ENCODE measurements around the gene ASCC3.
"Not testable (repeated sequence)": the region's sequence is repeated elsewhere in the genome, so short reads cannot be mapped to it uniquely, and the experiment has no call there.

ASCC3 gene

GRCh38 chr6:100881707-100882040, 545 bp upstream of the ASCC3 start:
- peak in 1 of 2 experiments; percentile 21 for DNase-seq

- DNase-seq, result no peak
Measured at GRCh38 chr6:100880149-100880852, 828 bp downstream of the ASCC3 start.

- DNase-seq, result no peak
Measured at GRCh38 chr6:100879317-100879716, 1.8 kb downstream of the ASCC3 start.

- DNase-seq, result no peak
Measured at GRCh38 chr6:100877851-100878250, 3.3 kb downstream of the ASCC3 start.

- no peak for DNase-seq
Measured at GRCh38 chr6:100876251-100876650, 4.9 kb downstream of the ASCC3 start.

- DNase-seq, result no peak
Measured at GRCh38 chr6:100865525-100865924, 15.6 kb downstream of the ASCC3 start.

GRCh38 chr6:100862063-100862462, 19.1 kb downstream of the ASCC3 start:
- no peak for DNase-seq

- no peak for DNase-seq
Measured at GRCh38 chr6:100856146-100856545, 25.0 kb downstream of the ASCC3 start.

GRCh38 chr6:100851819-100852218, 29.3 kb downstream of the ASCC3 start:
- no peak for DNase-seq

- DNase-seq, result no peak
Measured at GRCh38 chr6:100850174-100850573, 31.0 kb downstream of the ASCC3 start.

GRCh38 chr6:100846276-100846675, 34.9 kb downstream of the ASCC3 start:
- no peak for DNase-seq

GRCh38 chr6:100845676-100846075, 35.5 kb downstream of the ASCC3 start:
- no peak for DNase-seq

- DNase-seq, result no peak
Measured at GRCh38 chr6:100839419-100839818, 41.7 kb downstream of the ASCC3 start.

GRCh38 chr6:100838011-100838410, 43.1 kb downstream of the ASCC3 start:
- DNase-seq, result no peak

- no peak for DNase-seq
Measured at GRCh38 chr6:100833972-100834574, 47.1 kb downstream of the ASCC3 start.

- DNase-seq, result not testable (repeated sequence)
Measured at GRCh38 chr6:100829077-100829595, 52.0 kb downstream of the ASCC3 start.

GRCh38 chr6:100823041-100823440, 58.1 kb downstream of the ASCC3 start:
- no peak for DNase-seq

GRCh38 chr6:100818066-100818465, 63.1 kb downstream of the ASCC3 start:
- no peak for DNase-seq

- DNase-seq, result no peak
Measured at GRCh38 chr6:100810015-100810414, 71.1 kb downstream of the ASCC3 start.

- no peak for DNase-seq
Measured at GRCh38 chr6:100809346-100809745, 71.8 kb downstream of the ASCC3 start.

GRCh38 chr6:100808638-100809275, 72.4 kb downstream of the ASCC3 start:
- DNase-seq, result no peak

GRCh38 chr6:100806296-100806695, 74.8 kb downstream of the ASCC3 start:
- DNase-seq, result no peak

- DNase-seq, result no peak
Measured at GRCh38 chr6:100803264-100804045, 77.7 kb downstream of the ASCC3 start.

Data from NCI-H1930 (cell line).